H9 (cell line): ENCODE measurements around the gene NHERF2. TPM values are rescaled to one million over a fixed set of nuclear protein-coding genes. Genes with fewer than 3 reads are reported as not detected.

ENCODE experiments used
- DNase-seq: peaks from one replicate; pipeline ENCODE4 v3.0.0-alpha.2; 2017
- H2AFZ ChIP-seq: one replicate; pipeline ENCODE4 v1.6.1; 2013; ENCODE audit warnings: mild to moderate bottlenecking, low read length, control low read depth, moderate library complexity
- H2AK5ac ChIP-seq: 2 replicates; pipeline ENCODE4 v1.6.1; 2013; ENCODE audit warnings: low read length, control low read depth, mixed read lengths; ENCODE audit not compliant: insufficient read length
- H2BK120ac ChIP-seq: one replicate; pipeline ENCODE4 v1.6.1; 2013; ENCODE audit warnings: low read depth, mild to moderate bottlenecking, low read length, control low read depth, inconsistent platforms; ENCODE audit not compliant: poor library complexity, severe bottlenecking
- H2BK12ac ChIP-seq: 2 replicates; pipeline ENCODE4 v1.6.1; 2013; ENCODE audit warnings: low read length, control low read depth, mixed read lengths, low read depth; ENCODE audit not compliant: insufficient read length
- H2BK15ac ChIP-seq: 2 replicates; pipeline ENCODE4 v1.6.1; 2013; ENCODE audit warnings: low read depth, low read length, control low read depth
- H2BK20ac ChIP-seq: one replicate; pipeline ENCODE4 v1.6.1; 2013; ENCODE audit warnings: low read depth, mild to moderate bottlenecking, low read length, control low read depth, inconsistent platforms; ENCODE audit not compliant: poor library complexity, severe bottlenecking
- H2BK5ac ChIP-seq: 2 replicates; pipeline ENCODE4 v1.6.1; 2013; ENCODE audit warnings: low read length, control low read depth, mixed read lengths; ENCODE audit not compliant: insufficient read length
- H3K14ac ChIP-seq: 2 replicates; pipeline ENCODE4 v1.6.1; 2013; ENCODE audit warnings: low read length, control low read depth; ENCODE audit not compliant: insufficient read depth
- H3K18ac ChIP-seq: 2 replicates; pipeline ENCODE4 v1.6.1; 2013; ENCODE audit warnings: low read depth, mild to moderate bottlenecking, mixed read lengths, low read length, control low read depth; ENCODE audit not compliant: insufficient read length
- H3K23ac ChIP-seq: 2 replicates; pipeline ENCODE4 v1.6.1; 2013; ENCODE audit warnings: low read length, control low read depth, mixed read lengths, low read depth; ENCODE audit not compliant: insufficient read length
- H3K23me2 ChIP-seq: 2 replicates; pipeline ENCODE4 v1.6.1; 2013; ENCODE audit warnings: low read depth, mild to moderate bottlenecking, mixed read lengths, low read length, control low read depth; ENCODE audit not compliant: insufficient read length, poor library complexity, severe bottlenecking
- H3K27ac ChIP-seq: 2 replicates; pipeline ENCODE4 v1.5.1; 2013; ENCODE audit warnings: low read length, control low read depth, mixed read lengths, low read depth; ENCODE audit not compliant: insufficient read length
- H3K27me3 ChIP-seq: 2 replicates; pipeline ENCODE4 v1.6.1; 2013; ENCODE audit warnings: low read length, control low read depth, inconsistent platforms; ENCODE audit not compliant: insufficient read depth
- H3K4ac ChIP-seq: 2 replicates; pipeline ENCODE4 v1.6.1; 2013; ENCODE audit warnings: low read depth, mild to moderate bottlenecking, control low read depth, inconsistent platforms, low read length, moderate library complexity
- H3K4me1 ChIP-seq: 2 replicates; pipeline ENCODE4 v1.6.1; 2013; ENCODE audit warnings: low read length, control low read depth, inconsistent platforms; ENCODE audit not compliant: insufficient read depth
- H3K4me2 ChIP-seq: 2 replicates; pipeline ENCODE4 v1.6.1; 2013; ENCODE audit warnings: low read length, control low read depth, mixed read lengths; ENCODE audit not compliant: insufficient read length, insufficient read depth
- H3K56ac ChIP-seq: 2 replicates; pipeline ENCODE4 v1.6.1; 2013; ENCODE audit warnings: low read depth, mild to moderate bottlenecking, mixed read lengths, low read length, control low read depth; ENCODE audit not compliant: insufficient read length
- H3K79me1 ChIP-seq: 2 replicates; pipeline ENCODE4 v1.6.1; 2013; ENCODE audit warnings: low read depth, mild to moderate bottlenecking, moderate library complexity, low read length, control low read depth, inconsistent platforms; ENCODE audit not compliant: insufficient read depth, poor library complexity, severe bottlenecking
- H3K79me2 ChIP-seq: 2 replicates; pipeline ENCODE4 v1.6.1; 2013; ENCODE audit warnings: low read length, control low read depth, inconsistent platforms; ENCODE audit not compliant: insufficient read depth
- H3K9ac ChIP-seq: 2 replicates; pipeline ENCODE4 v1.6.1; 2013; ENCODE audit warnings: low read length, control low read depth, mixed read lengths; ENCODE audit not compliant: insufficient read length; ENCODE audit errors: extremely low read depth
- H3K9me3 ChIP-seq: one replicate; pipeline ENCODE4 v1.6.1; 2013; ENCODE audit warnings: low read depth, low read length, inconsistent platforms; ENCODE audit not compliant: control insufficient read depth
- H3T11ph ChIP-seq: one replicate; pipeline ENCODE4 v1.6.1; 2013; ENCODE audit warnings: mild to moderate bottlenecking, low read length, control low read depth, inconsistent platforms
- H4K20me1 ChIP-seq: one replicate; pipeline ENCODE4 v1.6.1; 2013; ENCODE audit not compliant: control insufficient read depth, insufficient read length, insufficient read depth
- H4K5ac ChIP-seq: 2 replicates; pipeline ENCODE4 v1.6.1; 2013; ENCODE audit warnings: low read depth, mild to moderate bottlenecking, mixed read lengths, low read length, control low read depth; ENCODE audit not compliant: insufficient read length
- H4K8ac ChIP-seq: replicated peaks from 2 replicates; pipeline ENCODE4 v1.6.1; 2013; ENCODE audit warnings: low read length, control low read depth, mixed read lengths, low read depth; ENCODE audit not compliant: insufficient read length
- H4K91ac ChIP-seq: 2 replicates; pipeline ENCODE4 v1.6.1; 2013; ENCODE audit warnings: low read depth, mild to moderate bottlenecking, moderate library complexity, mixed read lengths, low read length, control low read depth; ENCODE audit not compliant: insufficient read length
- H3K27ac Mint-ChIP-seq, 3 experiments: 2 replicates in 2 of 3; 3 replicates in 1 of 3; pipeline ENCODE4 v1.8.0; 2020 to 2021; ENCODE audit warnings: mixed read lengths in 3 of 3, mild to moderate bottlenecking in 1 of 3, moderate library complexity in 1 of 3
- H3K27me3 Mint-ChIP-seq: 2 replicates; pipeline ENCODE4 v1.8.0; 2021; ENCODE audit warnings: low read depth, mild to moderate bottlenecking, moderate library complexity, mixed read lengths
- H3K36me3 Mint-ChIP-seq, 3 experiments: 2 replicates in 2 of 3; 3 replicates in 1 of 3; pipeline ENCODE4 v1.8.0; 2020 to 2021; ENCODE audit warnings: low read depth in 3 of 3, mixed read lengths in 3 of 3; ENCODE audit not compliant: insufficient read depth in 1 of 3
- H3K4me1 Mint-ChIP-seq, 2 experiments: 2 replicates each; pipeline ENCODE4 v1.8.0; 2020; ENCODE audit warnings: mixed read lengths in 2 of 2
- H3K4me3 Mint-ChIP-seq, 2 experiments: 2 replicates in 1 of 2; 3 replicates in 1 of 2; pipeline ENCODE4 v1.8.0; 2020 to 2021; ENCODE audit warnings: mild to moderate bottlenecking in 2 of 2, mixed read lengths in 2 of 2, moderate library complexity in 1 of 2
- H3K9me3 Mint-ChIP-seq, 2 experiments: 2 replicates in 1 of 2; 3 replicates in 1 of 2; pipeline ENCODE4 v1.8.0; 2020; ENCODE audit warnings: mild to moderate bottlenecking in 2 of 2, mixed read lengths in 2 of 2, moderate library complexity in 1 of 2
- CTCF ChIP-seq: fragments of 200-600 bp; sonication (generic); conservative IDR thresholded peaks from 3 replicates; pipeline ENCODE4 v1.8.0; 2021; ENCODE audit warnings: antibody characterized with exemption, mild to moderate bottlenecking
- whole genome bisulfite sequencing: extraction: QIAGEN DNeasy Blood & Tissue Kit; methylation state at CpG from one replicate; pipeline ENCODE4 v1.1.7; 2013; ENCODE audit warnings: missing lambda C conversion rate, low lambda C conversion rate, mixed read lengths; ENCODE audit not compliant: insufficient read length; ENCODE audit errors: extremely low coverage; 5-methylcytosine and 5-hydroxymethylcytosine counted together
- total RNA-seq: library from RNA; stranded (reverse); gene quantifications from 2 replicates; pipeline ENCODE4 v1.2.1, GENCODE V29; 2021

NHERF2 gene
- total RNA-seq, 1 experiment from 2014 or later, result 15.3 TPM

GRCh38 chr16:1983544-1984346 is 43.0 kb upstream of the NHERF2 start, which contains the start of gene GFER:
Gene GFER, plus strand, starts transcription at chr16:1984193. Its CDS starts 26 bp downstream, at chr16:1984219.
- DNase-seq, result peak; percentile 95
- no CpG with 5 or more reads among the region's 109 CpGs for WGBS

More at GRCh38 chr16:1983544-1984346, 43.0 kb upstream of the NHERF2 start, which contains the start of gene GFER:
- peaks cover 22 to 30% of the 10 kb centered on the region in 2 experiments for H3K4me1 Mint-ChIP-seq
- H3K36me3 Mint-ChIP-seq, result peaks cover 0 to 20% (median 18%) of the 10 kb centered on the region in 3 experiments
- peak within 1 kb of the TSS; percentile 52 for H3K9ac ChIP-seq
- H3K56ac ChIP-seq, result no peak within 1 kb of the TSS
- H4K8ac ChIP-seq, result no peak within 1 kb of the TSS
- no peaks in the 10 kb centered on the region; the same call in 1 of the 2 replicates for H3K4me1 ChIP-seq
- H2AFZ ChIP-seq, result no peak within 1 kb of the TSS
- peak within 1 kb of the TSS; percentile 85 to 88 for H3K4me3 Mint-ChIP-seq
- peak within 1 kb of the TSS; percentile 52; the same call in 1 of the 2 replicates for H3K14ac ChIP-seq
- no peak within 1 kb of the TSS for H3K27ac ChIP-seq
- no peak within 1 kb of the TSS for H4K5ac ChIP-seq
- H4K91ac ChIP-seq, result no peak within 1 kb of the TSS
- peak within 1 kb of the TSS; percentile 81 for H3K4me2 ChIP-seq
- H2BK120ac ChIP-seq, result no peak within 1 kb of the TSS
- peaks cover 52% of the 10 kb centered on the region for H3K27me3 Mint-ChIP-seq
- no peak within 1 kb of the TSS for H2BK5ac ChIP-seq
- no peak within 1 kb of the TSS for H3K4ac ChIP-seq
- H2AK5ac ChIP-seq, result no peak within 1 kb of the TSS
- H2BK12ac ChIP-seq, result no peak within 1 kb of the TSS
- no peak within 1 kb of the TSS for H3K23ac ChIP-seq
- H2BK20ac ChIP-seq, result no peak within 1 kb of the TSS
- H3K27me3 ChIP-seq, result peaks cover 25% of the 10 kb centered on the region
- H3K79me1 ChIP-seq, result no peaks in the 10 kb centered on the region
- peaks cover 2% of the 10 kb centered on the region for H4K20me1 ChIP-seq
- no peaks in the 10 kb centered on the region; the same call in 1 of the 2 replicates for H3K79me2 ChIP-seq
- peak; percentile 55 for TF ChIP-seq CTCF
- no peaks in the 10 kb centered on the region for H3K9me3 ChIP-seq
- H3K9me3 Mint-ChIP-seq, result no peaks in the 10 kb centered on the region; a peak in 1 of 5 replicates
- H3K27ac Mint-ChIP-seq, result peak within 1 kb of the TSS; percentile 26 to 92 (median 50); a peak in 4 of 7 replicates
- H3T11ph ChIP-seq, result no peak within 1 kb of the TSS
- peak within 1 kb of the TSS; percentile 38 for H3K18ac ChIP-seq
- H2BK15ac ChIP-seq, result no peak within 1 kb of the TSS
- peaks cover 24% of the 10 kb centered on the region for H3K23me2 ChIP-seq
